Measurements from ENCODE around the gene LRP1B. TPM values are rescaled to one million over a fixed set of nuclear protein-coding genes. Genes with fewer than 3 reads are reported as not detected.
"Not testable (repeated sequence)": the region's sequence is repeated elsewhere in the genome, so short reads cannot be mapped to it uniquely, and the experiment has no call there.

Gene LRP1B
- total RNA-seq, 2 experiments from 2014 or later = not detected

GRCh38 chr2:142094233-142094632 lies 36.6 kb downstream of the LRP1B start:
- peaks cover 3% of the 10 kb centered on the region for H3K9me3 Mint-ChIP-seq
- no peaks in the 10 kb centered on the region for H3K27me3 Mint-ChIP-seq
- no peak for DNase-seq
- POLR2A ChIA-PET = no interaction called here
- no peaks in the 10 kb centered on the region for H3K36me3 Mint-ChIP-seq (ENCODE audit: low read depth)
- CTCF ChIA-PET = no interaction called here
- no peak overlapping the region for H3K27ac Mint-ChIP-seq
- no peak overlapping the region for H3K4me3 Mint-ChIP-seq
- no peaks in the 10 kb centered on the region for H3K4me1 Mint-ChIP-seq

DNA sequence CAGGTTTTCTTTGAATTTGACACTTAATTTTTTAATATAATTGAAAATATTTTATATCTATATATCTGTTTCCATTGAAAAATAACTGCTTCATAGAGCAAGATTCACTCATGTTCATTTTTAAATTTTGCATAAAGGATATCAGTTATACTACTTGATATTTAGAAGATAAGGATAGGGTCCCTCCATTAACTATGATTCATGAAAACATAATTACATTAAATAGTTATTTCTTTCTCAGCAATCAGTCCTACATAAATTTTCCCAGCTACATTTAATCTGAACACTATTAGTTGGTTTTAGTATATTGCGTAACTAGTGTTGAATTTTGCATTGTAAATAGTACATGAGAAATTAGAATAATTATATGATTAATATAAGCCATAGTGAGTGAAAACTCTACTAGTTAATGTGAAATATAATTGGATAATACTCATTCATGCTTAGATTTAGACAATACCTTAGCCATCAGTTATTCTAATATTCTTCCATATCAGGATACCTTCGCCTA lies 42.7 kb downstream of the LRP1B start:
- Mint-ChIP-seq H3K9me3 (peaks cover 3% of the 10 kb centered on the region), H3K36me3 (ENCODE audit: low read depth) (no peaks in the 10 kb centered on the region), H3K27ac (no peak overlapping the region), H3K4me3 (no peak overlapping the region), H3K27me3 (no peaks in the 10 kb centered on the region), H3K4me1 (no peaks in the 10 kb centered on the region)
- no peak for DNase-seq
- ChIA-PET POLR2A (no interaction called here), CTCF (no interaction called here)

DNA sequence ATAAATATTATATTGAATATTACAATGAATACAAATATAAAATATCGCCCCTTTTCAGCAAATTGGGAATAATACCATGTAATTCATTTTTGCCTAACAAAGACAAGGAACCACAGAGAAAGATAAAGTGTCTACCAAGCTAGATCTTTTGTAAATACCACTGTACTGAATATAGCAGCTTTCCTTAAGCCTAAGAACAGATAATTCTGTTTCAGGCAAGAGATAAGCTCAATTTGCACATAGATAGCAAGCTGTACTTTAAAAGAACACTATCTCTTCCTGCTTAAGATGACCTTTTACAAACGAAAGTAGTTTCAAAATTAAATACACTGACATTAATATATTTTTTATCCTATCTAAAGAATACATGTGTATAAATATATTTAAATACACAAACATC lies 43.2 kb downstream of the LRP1B start:
- H3K9me3 Mint-ChIP-seq; CTCF ChIA-PET; H3K36me3 Mint-ChIP-seq (ENCODE audit: low read depth); POLR2A ChIA-PET; H3K27me3 Mint-ChIP-seq; H3K4me3 Mint-ChIP-seq; DNase-seq; H3K27ac Mint-ChIP-seq; H3K4me1 Mint-ChIP-seq: not testable (repeated sequence)

DNA sequence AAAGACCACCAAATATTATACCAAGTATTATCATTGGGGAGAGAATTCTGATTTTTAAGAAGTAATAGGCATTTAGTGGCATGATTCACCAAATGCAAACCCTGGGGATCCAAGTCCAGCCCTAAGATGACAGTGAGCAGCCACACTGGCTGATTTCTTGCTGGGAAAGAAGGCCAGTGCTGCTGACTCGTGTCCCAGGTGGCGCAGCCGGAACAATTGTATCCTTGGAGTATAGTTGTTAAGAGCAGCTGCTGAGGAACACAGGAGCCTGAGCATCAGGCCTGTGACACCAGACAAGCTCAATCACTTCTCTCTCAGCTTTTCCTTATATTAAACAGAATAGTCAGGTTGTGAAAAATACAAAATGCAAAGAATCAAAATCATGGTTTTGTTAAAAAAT lies 48.4 kb downstream of the LRP1B start:
- ChIA-PET CTCF (no interaction called here), POLR2A (no interaction called here)
- Mint-ChIP-seq H3K4me1 (no peaks in the 10 kb centered on the region), H3K27ac (no peak overlapping the region), H3K9me3 (no peaks in the 10 kb centered on the region), H3K4me3 (no peak overlapping the region), H3K27me3 (no peaks in the 10 kb centered on the region), H3K36me3 (ENCODE audit: low read depth) (no peaks in the 10 kb centered on the region)
- no peak for DNase-seq

DNA sequence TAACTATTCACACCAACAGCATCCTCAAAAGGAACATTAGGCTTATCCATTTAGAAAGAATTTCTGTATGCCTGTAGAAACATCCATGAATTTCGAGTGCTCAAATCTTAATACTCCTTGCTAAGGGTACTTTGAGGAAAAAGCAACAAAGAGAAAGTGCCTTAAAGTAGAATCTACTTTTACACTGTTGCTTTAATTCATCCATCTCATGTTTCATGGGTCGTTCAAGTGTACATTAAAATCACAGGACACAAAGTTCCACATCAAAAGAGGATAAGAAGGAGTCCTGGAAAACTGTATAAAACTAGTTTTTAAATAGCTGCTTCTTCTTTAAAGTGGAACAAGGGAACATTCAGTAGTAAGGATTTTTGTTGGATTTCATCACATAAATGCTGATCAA lies 54.5 kb downstream of the LRP1B start:
- no peaks in the 10 kb centered on the region for H3K4me1 Mint-ChIP-seq
- CTCF ChIA-PET = no interaction called here
- no peaks in the 10 kb centered on the region for H3K27me3 Mint-ChIP-seq
- POLR2A ChIA-PET = no interaction called here
- H3K4me3 Mint-ChIP-seq = no peak overlapping the region
- DNase-seq = no peak
- no peaks in the 10 kb centered on the region for H3K36me3 Mint-ChIP-seq (ENCODE audit: low read depth)
- no peaks in the 10 kb centered on the region for H3K9me3 Mint-ChIP-seq
- no peak overlapping the region for H3K27ac Mint-ChIP-seq

DNA sequence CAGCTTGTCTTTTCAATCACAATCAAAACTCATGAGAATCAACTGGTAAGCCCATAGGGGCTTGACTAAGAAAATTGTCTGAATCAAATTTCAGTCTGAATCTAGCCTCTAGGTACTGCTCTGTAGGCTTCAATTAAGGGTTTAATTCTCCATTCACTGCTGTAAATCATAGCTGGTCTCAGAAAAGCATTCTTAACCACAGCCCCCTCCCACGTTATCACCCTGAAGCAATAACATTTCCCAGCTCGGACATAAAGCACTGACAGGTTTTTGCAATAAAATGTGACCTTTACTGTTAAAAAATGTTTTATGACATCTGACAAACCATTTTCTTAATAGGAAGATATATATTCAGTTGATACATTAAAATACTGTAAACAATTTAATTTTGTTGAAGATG lies 55.0 kb downstream of the LRP1B start:
- H3K9me3 Mint-ChIP-seq = no peaks in the 10 kb centered on the region
- CTCF ChIA-PET = no interaction called here
- H3K27me3 Mint-ChIP-seq = no peaks in the 10 kb centered on the region
- no peaks in the 10 kb centered on the region for H3K4me1 Mint-ChIP-seq
- H3K27ac Mint-ChIP-seq = no peak overlapping the region
- no peak for DNase-seq
- no peak overlapping the region for H3K4me3 Mint-ChIP-seq
- no peaks in the 10 kb centered on the region for H3K36me3 Mint-ChIP-seq (ENCODE audit: low read depth)
- POLR2A ChIA-PET = no interaction called here

- Mint-ChIP-seq H3K36me3 (ENCODE audit: low read depth) (no peaks in the 10 kb centered on the region), H3K27ac (no peak overlapping the region), H3K4me1 (no peaks in the 10 kb centered on the region), H3K9me3 (no peaks in the 10 kb centered on the region), H3K27me3 (no peaks in the 10 kb centered on the region), H3K4me3 (no peak overlapping the region)
- no peak for DNase-seq
- CTCF ChIA-PET = no interaction called here
- POLR2A ChIA-PET = no interaction called here
Observed at GRCh38 chr2:142069251-142069888, 61.4 kb downstream of the LRP1B start.

DNA sequence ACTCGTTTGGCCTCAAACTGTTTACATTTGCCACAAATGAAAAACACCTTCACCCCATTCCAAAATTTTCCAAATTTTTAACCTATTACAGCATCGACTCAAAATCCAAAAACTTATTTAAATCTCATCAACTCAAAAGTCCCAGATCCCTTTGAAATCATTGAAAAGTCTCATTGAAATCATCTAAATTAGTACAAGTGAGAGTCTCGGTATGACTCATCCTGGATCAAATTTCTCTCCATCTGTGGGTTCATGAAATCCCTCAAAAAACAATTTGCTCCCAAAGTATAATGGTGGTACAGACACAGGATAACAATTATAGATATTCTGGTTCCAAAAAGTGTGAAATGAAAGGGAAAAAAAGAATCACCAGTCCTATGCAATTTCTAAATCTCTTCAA lies 65.1 kb downstream of the LRP1B start:
- CTCF ChIA-PET = no interaction called here
- no peaks in the 10 kb centered on the region for H3K36me3 Mint-ChIP-seq (ENCODE audit: low read depth)
- H3K4me1 Mint-ChIP-seq = no peaks in the 10 kb centered on the region
- H3K9me3 Mint-ChIP-seq = no peaks in the 10 kb centered on the region
- POLR2A ChIA-PET = no interaction called here
- DNase-seq = no peak
- H3K27me3 Mint-ChIP-seq = no peaks in the 10 kb centered on the region
- no peak overlapping the region for H3K27ac Mint-ChIP-seq
- no peak overlapping the region for H3K4me3 Mint-ChIP-seq

GRCh38 chr2:142065156-142065555 lies 65.7 kb downstream of the LRP1B start:
- Mint-ChIP-seq H3K4me3 (no peak overlapping the region), H3K4me1 (no peaks in the 10 kb centered on the region), H3K27ac (no peak overlapping the region), H3K9me3 (no peaks in the 10 kb centered on the region), H3K27me3 (no peaks in the 10 kb centered on the region), H3K36me3 (ENCODE audit: low read depth) (no peaks in the 10 kb centered on the region)
- ChIA-PET POLR2A (no interaction called here), CTCF (no interaction called here)
- DNase-seq = no peak

DNA sequence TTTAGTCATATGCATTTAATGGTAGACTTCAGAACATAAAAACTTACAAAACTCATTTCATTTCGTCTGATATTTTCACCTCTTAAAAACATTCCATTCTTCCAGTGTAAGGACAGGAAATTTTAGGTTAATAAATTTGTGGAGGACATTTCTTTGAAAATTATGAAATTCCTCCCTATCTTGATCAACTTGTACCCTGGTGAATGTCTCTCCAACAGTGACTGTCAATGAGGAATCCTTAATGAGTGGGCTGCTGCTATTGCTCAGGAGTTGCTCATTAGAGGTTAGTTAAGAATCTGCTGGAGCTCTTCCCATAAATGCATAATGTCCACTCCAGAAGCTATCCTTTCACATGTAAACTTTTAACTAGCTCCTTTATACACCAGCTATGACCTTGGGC lies 69.1 kb downstream of the LRP1B start:
- ChIA-PET POLR2A (no interaction called here), CTCF (no interaction called here)
- Mint-ChIP-seq H3K36me3 (ENCODE audit: low read depth) (no peaks in the 10 kb centered on the region), H3K27ac (no peak overlapping the region), H3K4me1 (no peaks in the 10 kb centered on the region), H3K4me3 (no peak overlapping the region), H3K27me3 (no peaks in the 10 kb centered on the region), H3K9me3 (no peaks in the 10 kb centered on the region)
- no peak for DNase-seq

DNA sequence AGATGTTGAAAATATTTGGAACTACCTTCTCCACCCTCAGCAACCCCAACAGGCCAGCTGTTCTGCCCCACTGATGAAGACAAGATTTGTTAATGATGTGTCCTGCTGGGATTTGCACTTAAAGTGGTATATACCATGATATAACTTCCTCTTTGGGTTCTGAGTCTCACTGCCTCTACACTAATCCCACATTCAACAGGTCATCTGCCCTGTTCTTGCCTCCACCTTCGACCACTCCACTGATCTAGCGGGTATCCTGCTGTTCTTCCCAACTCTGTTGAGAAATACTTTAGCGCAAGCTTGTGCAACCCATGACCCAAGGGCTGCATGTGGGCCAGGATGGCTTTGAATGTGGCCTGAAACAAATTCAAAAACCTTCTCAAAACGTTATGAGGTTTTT lies 72.7 kb downstream of the LRP1B start:
- Mint-ChIP-seq H3K4me1 (no peaks in the 10 kb centered on the region), H3K27ac (no peak overlapping the region), H3K4me3 (no peak overlapping the region), H3K36me3 (ENCODE audit: low read depth) (no peaks in the 10 kb centered on the region), H3K27me3 (no peaks in the 10 kb centered on the region), H3K9me3 (no peaks in the 10 kb centered on the region)
- POLR2A ChIA-PET = no interaction called here
- CTCF ChIA-PET = no interaction called here
- DNase-seq = no peak

GRCh38 chr2:142056784-142057183 lies 74.0 kb downstream of the LRP1B start:
- POLR2A ChIA-PET = no interaction called here
- Mint-ChIP-seq H3K4me3 (no peak overlapping the region), H3K27ac (no peak overlapping the region)

GRCh38 chr2:142052220-142052863 lies 78.5 kb downstream of the LRP1B start:
- DNase-seq = no peak
- Mint-ChIP-seq H3K27me3 (no peaks in the 10 kb centered on the region), H3K36me3 (ENCODE audit: low read depth) (no peaks in the 10 kb centered on the region), H3K4me3 (no peak overlapping the region), H3K9me3 (peaks cover 5% of the 10 kb centered on the region), H3K27ac (no peak overlapping the region), H3K4me1 (no peaks in the 10 kb centered on the region)
- ChIA-PET CTCF (no interaction called here), POLR2A (no interaction called here)

More at GRCh38 chr2:142056784-142057183, 74.0 kb downstream of the LRP1B start:
- H3K36me3 Mint-ChIP-seq (ENCODE audit: low read depth) = no peaks in the 10 kb centered on the region
- CTCF ChIA-PET = no interaction called here
- no peaks in the 10 kb centered on the region for H3K4me1 Mint-ChIP-seq
- no peaks in the 10 kb centered on the region for H3K27me3 Mint-ChIP-seq
- H3K9me3 Mint-ChIP-seq = no peaks in the 10 kb centered on the region
- no peak for DNase-seq

- H3K9me3 Mint-ChIP-seq = peaks cover 5% of the 10 kb centered on the region
- no peaks in the 10 kb centered on the region for H3K36me3 Mint-ChIP-seq (ENCODE audit: low read depth)
Observed at GRCh38 chr2:142048581-142048980, 82.2 kb downstream of the LRP1B start.

More at GRCh38 chr2:142048581-142048980, 82.2 kb downstream of the LRP1B start:
- H3K4me1 Mint-ChIP-seq = no peaks in the 10 kb centered on the region
- H3K4me3 Mint-ChIP-seq = no peak overlapping the region
- POLR2A ChIA-PET = no interaction called here
- DNase-seq = no peak
- CTCF ChIA-PET = no interaction called here
- H3K27me3 Mint-ChIP-seq = no peaks in the 10 kb centered on the region
- H3K27ac Mint-ChIP-seq = no peak overlapping the region

Measured in activated CD4-positive, alpha-beta T cell treated with anti-CD3 and anti-CD28 coated beads, Interleukin-2, amount 10 ng/mL, durations not matched to agents 7 days and 5 days (primary cell).